NCI-H345 treated with DMSO at 0.1 percent for 48 hours (cell line): Measurements from ENCODE around the gene ABCB6.

Experiments
- DNase-seq: peaks from one replicate; lab custom pipeline; 2025; ENCODE audit not compliant: unreplicated experiment; lab: John Stamatoyannopoulos, UW

ABCB6 gene

GRCh38 chr2:219171231-219171651, 47.5 kb downstream of the ABCB6 start:
- DNase-seq, result no peak

GRCh38 chr2:219169930-219170654, 48.7 kb downstream of the ABCB6 start, which contains the start of gene SLC23A3:
Gene SLC23A3, minus strand, starts transcription at chr2:219170029. Its CDS starts 45 bp downstream, at chr2:219169984.
- no peak for DNase-seq

- no peak for DNase-seq
These were observed 49.8 kb downstream of the ABCB6 start for GRCh38 chr2:219168932-219169331.

- no peak for DNase-seq
These were observed 50.2 kb downstream of the ABCB6 start for GRCh38 chr2:219168526-219168925.

- no peak for DNase-seq
These were observed 50.8 kb downstream of the ABCB6 start for GRCh38 chr2:219167997-219168396.

GRCh38 chr2:219165058-219165911, 53.5 kb downstream of the ABCB6 start:
- DNase-seq, result no peak

- no peak for DNase-seq
These were observed 55.6 kb downstream of the ABCB6 start for GRCh38 chr2:219163156-219163555.

GRCh38 chr2:219161097-219161496, 57.7 kb downstream of the ABCB6 start:
- no peak for DNase-seq

- DNase-seq, result peak; percentile 83
These were observed 58.4 kb downstream of the ABCB6 start, which contains the start of gene NHEJ1 for GRCh38 chr2:219160186-219161017. Gene NHEJ1, minus strand, starts transcription at chr2:219160815. Its CDS starts 2,453 bp downstream, at chr2:219158362.
